Motor neuron (in vitro differentiated cells): ENCODE data around the gene LTC4S. TPM values are rescaled to one million over a fixed set of nuclear protein-coding genes. Genes with fewer than 3 reads are reported as not detected.
"Not testable (repeated sequence)": the region's sequence is repeated elsewhere in the genome, so short reads cannot be mapped to it uniquely, and the experiment has no call there.

Experiments used
- ATAC-seq, 8 experiments: fragments of 200-7000 bp; cut with Tn5 transposase; replicated peaks in 6 of 8; 2 replicates each; pipeline ENCODE4 v1.8.0; 2021; ENCODE audit warnings: mild to moderate bottlenecking in 8 of 8, moderate library complexity in 8 of 8
- H3K27ac ChIP-seq, 2 donors: fragments of 250-450 bp; sonication (Bioruptor Pico); 2 replicates each; pipeline ENCODE4 v1.9.0; 2021; ENCODE audit warnings: antibody characterized with exemption in 2 of 2, mild to moderate bottlenecking in 2 of 2, moderate library complexity in 1 of 2
- H3K4me1 ChIP-seq, 2 donors: fragments of 250-450 bp; sonication (Bioruptor Pico); replicated peaks in 1 of 2; 2 replicates each; pipeline ENCODE4 v1.6.1; 2021; ENCODE audit warnings: antibody characterized with exemption in 2 of 2, mild to moderate bottlenecking in 2 of 2, moderate library complexity in 1 of 2
- H3K4me3 ChIP-seq, 5 donors: fragments of 250-450 bp; sonication (Bioruptor Pico); 2 replicates each; pipeline ENCODE4 v1.9.0; 2021; ENCODE audit warnings: antibody characterized with exemption in 5 of 5, mild to moderate bottlenecking in 5 of 5, moderate library complexity in 4 of 5
- WGBS, 10 experiments: fragments of 450-650 bp; shearing (Covaris generic); methylation state at CpG; one replicate each; pipeline ENCODE4 v1.0.0; 2022; 5-methylcytosine and 5-hydroxymethylcytosine counted together
- in situ Hi-C, 9 experiments: fragments of 400-800 bp; cut with MboI; loops; one replicate each; pipeline ENCODE4 v1.15.0; 2021; ENCODE audit warnings: low sequenced_read_pairs in 9 of 9, low pct_unique_long_range_greater_than_20kb in 2 of 9; ENCODE audit not compliant: unreplicated experiment in 9 of 9
- total RNA-seq, 8 experiments: library from RNA; unstranded; fragments of 300-600 nt; gene quantifications; 2 replicates each; pipeline versions ENCODE4 v1.2.3 to v1.2.4, GENCODE V29; 2022

LTC4S gene
- total RNA-seq, 8 experiments from 2014 or later = 0.46 to 1.6 (median 1.2) TPM; not detected in 3

DNA sequence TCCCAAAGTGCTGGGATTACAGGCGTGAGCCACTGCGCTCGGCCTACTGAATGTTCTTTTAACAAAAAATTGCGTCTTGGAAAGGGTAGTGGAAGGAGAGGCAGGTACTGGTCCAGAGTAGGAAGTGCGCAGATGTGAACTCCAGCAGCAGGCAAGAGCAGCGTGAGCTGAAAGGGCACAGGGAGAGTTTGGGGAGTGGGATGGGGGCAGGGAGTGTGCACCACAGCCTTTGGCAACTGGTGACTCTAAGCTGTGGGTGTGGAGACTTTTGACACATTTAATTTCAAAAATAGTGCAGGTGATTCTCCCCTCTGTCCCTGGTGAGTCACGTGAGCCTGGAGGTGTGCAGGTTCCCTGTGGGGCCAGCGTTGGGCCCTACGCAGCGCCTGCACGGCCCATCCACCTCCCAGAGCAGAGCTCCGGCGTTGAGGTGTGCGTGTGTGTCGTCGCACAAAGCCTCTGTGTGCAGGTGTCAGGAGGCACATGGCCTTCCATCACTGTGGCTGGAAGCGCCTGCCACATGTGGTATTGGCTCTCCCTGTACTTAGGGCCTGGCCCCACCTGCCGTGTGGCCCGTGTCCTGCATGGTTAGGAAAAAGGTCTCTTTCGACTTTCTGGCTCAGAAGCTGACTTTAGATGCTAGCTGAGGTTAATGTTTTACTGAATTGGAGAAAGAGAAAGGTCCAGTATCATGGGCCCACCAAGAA, 38.4 kb downstream of the LTC4S start:
- in situ Hi-C loops = no loop called here
- peak in 3 of 8 experiments; percentile 7 to 11 (median 11) for ATAC-seq
- WGBS, 10 experiments = 77 to 97% (median 90%) methylated on average over 2 to 16 of the region's 20 CpGs; no CpG with 5 or more reads in 5 of the 10 experiments
- Histone ChIP-seq H3K27ac (no peak overlapping the region), H3K4me1 (no peaks in the 10 kb centered on the region), H3K4me3 (no peak overlapping the region)

DNA sequence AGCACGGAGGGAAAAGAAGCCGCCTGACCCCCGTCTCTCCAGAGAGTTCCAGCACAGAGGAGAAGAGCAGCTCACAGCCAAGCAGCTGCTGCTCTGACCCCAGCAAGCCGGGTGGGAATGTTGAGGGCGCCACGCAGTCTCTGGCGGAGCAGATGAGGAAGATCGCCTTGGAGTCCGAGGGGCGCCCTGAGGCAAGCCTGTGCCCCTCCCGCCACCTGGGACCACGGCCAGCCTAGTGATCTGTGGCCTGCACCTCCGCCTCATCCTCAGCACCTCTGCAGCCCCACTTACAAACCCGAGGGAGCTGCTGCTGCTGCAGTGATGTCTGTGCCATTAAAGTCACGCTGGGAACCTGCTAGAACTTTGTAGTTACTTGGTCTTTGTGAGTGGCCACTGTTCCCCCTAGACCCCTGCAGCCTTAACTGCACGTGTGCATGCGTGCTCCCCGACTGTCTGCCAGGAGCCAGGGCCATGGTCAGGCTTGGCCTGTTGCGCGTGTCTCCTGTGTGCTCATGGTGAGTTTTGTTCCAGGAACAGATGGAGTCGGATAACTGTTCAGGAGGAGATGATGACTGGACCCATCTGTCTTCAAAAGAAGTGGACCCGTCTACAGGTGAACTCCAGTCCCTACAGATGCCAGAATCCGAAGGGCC, 39.4 kb downstream of the LTC4S start:
- ATAC-seq = peak in 1 of 8 experiments; percentile 3
- 94 to 100% (median 99%) methylated on average over 2 to 11 of the region's 23 CpGs; no CpG with 5 or more reads in 6 of the 10 experiments for WGBS, 10 experiments
- H3K4me3 ChIP-seq = no peak overlapping the region
- H3K27ac ChIP-seq = no peak overlapping the region
- no peaks in the 10 kb centered on the region for H3K4me1 ChIP-seq
- in situ Hi-C loops = no loop called here

DNA sequence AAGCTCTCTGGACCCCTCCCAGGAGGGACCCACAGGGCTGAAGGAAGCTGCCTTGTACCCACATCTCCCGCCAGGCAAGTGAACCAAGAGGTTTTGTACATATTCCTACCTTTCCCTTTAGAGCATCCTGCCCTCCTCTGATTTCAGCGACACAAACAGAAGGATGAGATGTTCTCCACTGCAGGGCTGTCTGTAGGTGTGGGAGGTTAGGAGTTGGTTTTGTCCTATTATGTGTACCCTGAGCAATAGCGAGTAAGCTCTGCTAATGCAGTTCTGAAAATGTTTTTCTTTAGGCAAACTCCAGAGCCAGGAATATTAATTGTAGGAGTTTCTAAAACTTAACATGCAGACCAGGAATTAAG, 39.9 kb downstream of the LTC4S start:
- no peaks in the 10 kb centered on the region for H3K4me1 ChIP-seq
- WGBS, 10 experiments = 80 to 100% (median 100%) methylated on average over 1 to 2 of the region's 3 CpGs; no CpG with 5 or more reads in 3 of the 10 experiments
- H3K4me3 ChIP-seq = no peak overlapping the region
- no peak for ATAC-seq
- in situ Hi-C loops = no loop called here
- no peak overlapping the region for H3K27ac ChIP-seq

DNA sequence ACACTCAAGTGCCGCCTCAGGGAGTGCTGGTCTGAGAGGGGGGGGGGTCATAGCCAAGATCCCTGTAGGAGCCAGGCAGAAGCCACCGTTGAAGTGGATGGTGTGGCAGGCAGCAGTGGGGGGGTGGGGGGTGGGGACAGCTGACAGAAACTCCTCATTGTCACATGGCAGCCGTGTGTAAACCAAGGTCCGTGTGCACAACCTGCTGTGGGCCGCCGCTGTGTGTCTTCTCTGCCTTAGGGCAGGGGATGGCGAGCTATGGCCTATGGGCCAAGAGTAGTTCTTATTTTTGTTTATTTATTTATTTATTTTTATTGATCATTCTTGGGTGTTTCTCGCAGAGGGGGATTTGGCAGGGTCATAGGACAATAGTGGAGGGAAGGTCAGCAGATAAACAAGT, 40.3 kb downstream of the LTC4S start:
- WGBS, 10 experiments = 0% methylated on average over 1 of the region's 8 CpGs; no CpG with 5 or more reads in 9 of the 10 experiments
- Histone ChIP-seq H3K4me3 (no peak overlapping the region), H3K4me1 (no peaks in the 10 kb centered on the region), H3K27ac (no peak overlapping the region)
- in situ Hi-C loops = no loop called here
- ATAC-seq = no peak

DNA sequence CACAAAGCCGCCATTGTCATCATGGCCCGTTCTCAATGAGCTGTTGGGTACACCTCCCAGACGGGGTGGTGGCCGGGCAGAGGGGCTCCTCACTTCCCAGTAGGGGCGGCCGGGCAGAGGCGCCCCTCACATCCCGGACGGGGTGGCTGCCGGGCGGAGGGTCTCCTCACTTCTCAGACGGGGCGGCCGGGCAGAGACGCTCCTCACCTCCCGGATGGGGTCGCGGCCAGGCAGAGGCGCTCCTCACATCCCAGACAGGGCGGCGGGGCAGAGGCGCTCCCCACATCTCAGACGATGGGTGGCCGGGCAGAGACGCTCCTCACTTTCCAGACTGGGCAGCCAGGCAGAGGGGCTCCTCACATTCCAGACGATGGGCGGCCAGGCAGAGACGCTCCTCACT, 41.1 kb downstream of the LTC4S start:
- in situ Hi-C loops, ATAC-seq, H3K4me3 ChIP-seq, H3K4me1 ChIP-seq, H3K27ac ChIP-seq: not testable (repeated sequence)
- WGBS, 10 experiments = no CpG with 5 or more reads among the region's 28 CpGs

DNA sequence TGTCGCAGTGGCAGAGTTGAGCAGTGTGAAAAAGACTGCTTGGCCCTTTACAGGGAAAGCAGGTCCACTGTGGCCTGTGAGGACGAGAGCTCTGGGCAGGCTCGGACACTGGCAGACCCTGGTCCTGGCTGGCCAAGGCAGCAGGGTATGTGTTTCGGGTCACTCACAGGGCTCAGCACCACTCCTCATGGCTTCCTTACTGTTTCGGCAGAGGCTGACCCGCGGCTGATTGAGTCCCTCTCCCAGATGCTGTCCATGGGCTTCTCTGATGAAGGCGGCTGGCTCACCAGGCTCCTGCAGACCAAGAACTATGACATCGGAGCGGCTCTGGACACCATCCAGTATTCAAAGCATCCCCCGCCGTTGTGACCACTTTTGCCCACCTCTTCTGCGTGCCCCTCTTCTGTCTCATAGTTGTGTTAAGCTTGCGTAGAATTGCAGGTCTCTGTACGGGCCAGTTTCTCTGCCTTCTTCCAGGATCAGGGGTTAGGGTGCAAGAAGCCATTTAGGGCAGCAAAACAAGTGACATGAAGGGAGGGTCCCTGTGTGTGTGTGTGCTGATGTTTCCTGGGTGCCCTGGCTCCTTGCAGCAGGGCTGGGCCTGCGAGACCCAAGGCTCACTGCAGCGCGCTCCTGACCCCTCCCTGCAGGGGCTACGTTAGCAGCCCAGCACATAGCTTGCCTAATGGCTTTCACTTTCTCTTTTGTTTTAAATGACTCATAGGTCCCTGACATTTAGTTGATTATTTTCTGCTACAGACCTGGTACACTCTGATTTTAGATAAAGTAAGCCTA, 42.6 kb downstream of the LTC4S start:
- no peaks in the 10 kb centered on the region for H3K4me1 ChIP-seq
- ATAC-seq = peak in 7 of 8 experiments; percentile 5 to 83 (median 65)
- 85 to 100% (median 97%) methylated on average over 2 to 14 of the region's 19 CpGs; no CpG with 5 or more reads in 3 of the 10 experiments for WGBS, 10 experiments
- no peak overlapping the region for H3K4me3 ChIP-seq
- no peak overlapping the region for H3K27ac ChIP-seq
- in situ Hi-C loops = no loop called here

DNA sequence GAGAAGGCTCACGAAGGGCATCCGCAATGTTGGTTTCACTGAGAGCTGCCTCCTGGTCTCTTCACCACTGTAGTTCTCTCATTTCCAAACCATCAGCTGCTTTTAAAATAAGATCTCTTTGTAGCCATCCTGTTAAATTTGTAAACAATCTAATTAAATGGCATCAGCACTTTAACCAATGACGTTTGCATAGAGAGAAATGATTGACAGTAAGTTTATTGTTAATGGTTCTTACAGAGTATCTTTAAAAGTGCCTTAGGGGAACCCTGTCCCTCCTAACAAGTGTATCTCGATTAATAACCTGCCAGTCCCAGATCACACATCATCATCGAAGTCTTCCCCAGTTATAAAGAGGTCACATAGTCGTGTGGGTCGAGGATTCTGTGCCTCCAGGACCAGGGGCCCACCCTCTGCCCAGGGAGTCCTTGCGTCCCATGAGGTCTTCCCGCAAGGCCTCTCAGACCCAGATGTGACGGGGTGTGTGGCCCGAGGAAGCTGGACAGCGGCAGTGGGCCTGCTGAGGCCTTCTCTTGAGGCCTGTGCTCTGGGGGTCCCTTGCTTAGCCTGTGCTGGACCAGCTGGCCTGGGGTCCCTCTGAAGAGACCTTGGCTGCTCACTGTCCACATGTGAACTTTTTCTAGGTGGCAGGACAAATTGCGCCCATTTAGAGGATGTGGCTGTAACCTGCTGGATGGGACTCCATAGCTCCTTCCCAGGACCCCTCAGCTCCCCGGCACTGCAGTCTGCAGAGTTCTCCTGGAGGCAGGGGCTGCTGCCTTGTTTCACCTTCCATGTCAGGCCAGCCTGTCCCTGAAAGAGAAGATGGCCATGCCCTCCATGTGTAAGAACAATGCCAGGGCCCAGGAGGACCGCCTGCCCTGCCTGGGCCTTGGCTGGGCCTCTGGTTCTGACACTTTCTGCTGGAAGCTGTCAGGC, 43.6 kb downstream of the LTC4S start:
- ATAC-seq = peak in 5 of 8 experiments; percentile 1 to 20 (median 7)
- Histone ChIP-seq H3K4me3 (no peak overlapping the region), H3K4me1 (no peaks in the 10 kb centered on the region), H3K27ac (no peak overlapping the region)
- in situ Hi-C loops = no loop called here
- 78 to 100% (median 94%) methylated on average over 1 to 7 of the region's 15 CpGs; no CpG with 5 or more reads in 1 of the 10 experiments for WGBS, 10 experiments

DNA sequence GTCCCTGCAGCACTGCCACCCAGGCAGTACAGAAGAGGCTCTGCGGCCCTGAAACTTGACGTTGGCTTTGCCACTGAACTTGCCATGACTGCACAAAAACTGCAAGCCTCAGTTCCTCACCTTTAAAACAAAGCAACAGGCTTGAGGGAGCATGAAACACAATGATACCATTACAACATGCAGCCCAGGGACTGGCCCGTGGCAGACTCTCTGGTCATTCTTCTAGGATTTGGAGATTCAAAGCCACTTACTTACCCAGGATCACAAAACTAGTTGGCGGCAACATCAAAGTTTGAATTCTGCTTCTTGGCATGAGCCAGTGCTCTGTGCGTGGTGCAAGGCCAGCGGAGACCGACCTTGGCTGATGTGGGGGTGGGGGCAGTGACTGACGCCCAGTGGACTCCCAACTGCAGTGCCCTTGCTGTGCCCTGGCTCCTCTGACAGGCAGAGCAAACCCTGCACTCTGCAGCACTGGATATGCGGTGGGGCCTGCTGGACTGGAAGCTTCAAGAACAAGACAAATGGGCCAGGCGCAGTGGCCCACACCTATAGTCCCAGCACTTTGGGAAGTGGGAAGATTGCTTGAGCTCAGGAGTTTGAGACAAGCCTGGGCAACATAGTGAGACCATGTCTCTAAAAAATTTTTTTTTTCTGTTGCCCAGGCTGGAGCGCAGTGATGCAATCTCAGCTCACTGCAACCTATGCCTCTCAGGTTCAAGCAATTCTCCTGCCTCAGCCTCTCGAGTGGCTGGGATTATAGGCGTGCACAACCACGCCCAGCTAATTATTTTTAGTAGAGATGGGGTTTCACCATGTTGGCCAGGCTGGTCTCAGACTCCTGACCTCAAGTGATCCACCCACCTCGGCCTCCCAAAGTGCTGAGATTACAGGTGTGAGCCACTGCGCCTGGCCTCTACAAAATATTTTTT, 45.8 kb downstream of the LTC4S start:
- Histone ChIP-seq H3K4me3 (no peak overlapping the region), H3K4me1 (no peaks in the 10 kb centered on the region), H3K27ac (no peak overlapping the region)
- 66 to 100% (median 91%) methylated on average over 1 to 15 of the region's 16 CpGs; no CpG with 5 or more reads in 1 of the 10 experiments for WGBS, 10 experiments
- ATAC-seq = peak in 4 of 8 experiments; percentile 4 to 20 (median 5)
- in situ Hi-C loops = no loop called here

DNA sequence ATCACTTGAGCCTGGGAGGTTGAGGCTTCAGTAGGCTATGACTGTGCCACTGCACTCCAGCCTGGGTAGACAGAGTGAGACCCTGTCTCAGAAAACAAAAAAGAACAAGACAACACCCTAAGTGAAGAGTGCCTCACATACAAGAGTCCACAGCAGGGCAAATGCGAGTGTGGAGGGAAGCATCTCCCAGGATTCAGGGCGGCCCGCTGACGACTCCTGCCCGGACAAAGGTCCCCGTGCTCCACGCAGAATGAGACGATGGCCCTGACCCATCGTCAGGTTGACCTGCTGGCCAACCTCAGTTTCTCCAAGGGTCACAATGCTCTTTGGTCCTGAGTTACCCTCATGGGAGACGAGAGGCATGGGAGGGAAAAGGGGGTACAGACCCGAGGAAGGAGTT, 46.5 kb downstream of the LTC4S start:
- Histone ChIP-seq H3K27ac (no peak overlapping the region), H3K4me1 (no peaks in the 10 kb centered on the region), H3K4me3 (no peak overlapping the region)
- 90 to 97% (median 97%) methylated on average over 6 to 11 of the region's 11 CpGs; no CpG with 5 or more reads in 7 of the 10 experiments for WGBS, 10 experiments
- ATAC-seq = peak in 1 of 8 experiments; percentile 2
- in situ Hi-C loops = no loop called here

DNA sequence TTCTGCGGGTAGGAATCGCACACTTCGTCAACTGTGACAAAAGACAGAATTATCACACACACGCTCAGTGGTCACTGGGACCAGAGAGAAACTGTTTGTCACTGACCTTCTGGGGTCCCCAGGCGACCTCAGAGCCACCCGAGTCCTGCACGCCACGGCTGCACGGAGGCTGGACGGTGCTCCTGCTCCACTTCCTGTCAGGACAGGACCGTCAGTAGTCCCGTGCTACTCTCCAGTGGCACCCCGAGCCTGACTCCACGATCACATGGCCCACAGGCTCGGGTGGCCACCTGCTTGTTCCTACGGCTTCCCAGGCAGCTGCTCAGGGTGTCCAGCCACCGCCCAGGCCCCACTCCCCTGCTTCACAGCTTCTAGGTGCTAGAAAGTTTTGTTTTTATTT, 47.0 kb downstream of the LTC4S start:
- no peak overlapping the region for H3K4me3 ChIP-seq
- no peaks in the 10 kb centered on the region for H3K4me1 ChIP-seq
- in situ Hi-C loops = no loop called here
- ATAC-seq = peak in 1 of 8 experiments; percentile 2
- 80 to 100% (median 89%) methylated on average over 1 to 9 of the region's 17 CpGs; no CpG with 5 or more reads in 2 of the 10 experiments for WGBS, 10 experiments
- no peak overlapping the region for H3K27ac ChIP-seq

DNA sequence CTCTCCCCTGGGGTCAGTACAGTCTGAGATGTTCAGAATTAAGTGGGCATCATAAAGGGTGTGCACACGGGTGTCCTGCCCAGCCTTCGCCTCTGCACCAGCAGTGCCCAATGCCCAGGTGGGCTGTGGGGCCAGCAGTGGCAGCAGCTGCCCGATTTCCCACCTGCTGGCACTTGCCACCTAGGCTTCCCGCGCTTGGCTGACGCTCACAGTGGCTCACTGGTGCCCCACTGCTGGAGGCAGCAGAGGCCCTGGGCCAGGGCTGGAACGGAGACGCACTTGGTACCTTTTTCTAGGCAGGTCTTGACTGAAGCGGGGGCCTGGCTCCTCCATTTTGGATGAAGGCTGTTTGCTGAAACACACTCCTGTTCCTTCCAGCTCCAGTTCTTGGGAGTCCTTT, 47.8 kb downstream of the LTC4S start:
- ATAC-seq = no peak
- 80 to 100% (median 100%) methylated on average over 1 to 2 of the region's 9 CpGs; no CpG with 5 or more reads in 5 of the 10 experiments for WGBS, 10 experiments
- in situ Hi-C loops = no loop called here

More for the DNA sequence above, 47.8 kb downstream of the LTC4S start:
- H3K4me3 ChIP-seq = no peak overlapping the region
- no peak overlapping the region for H3K27ac ChIP-seq
- H3K4me1 ChIP-seq = no peaks in the 10 kb centered on the region
